Effector memory CD8-positive, alpha-beta T cell (primary cell): ENCODE data around the gene MED25.

Source experiments
- ATAC-seq: fragments of 150-1000 bp; cut with Tn5 transposase; replicated peaks from 2 replicates; pipeline ENCODE4 v1.10.0; 2021; ENCODE audit warnings: mild to moderate bottlenecking, moderate library complexity
- DNase-seq, 3 experiments: peaks; one replicate each; pipeline ENCODE4 v3.0.0; 2021
- H3K27ac Mint-ChIP-seq, 2 donors: one replicate each; pipeline ENCODE4 v1.8.0; 2022; ENCODE audit warnings: mild to moderate bottlenecking in 2 of 2, mixed read lengths in 2 of 2, moderate library complexity in 2 of 2
- H3K27me3 Mint-ChIP-seq, 2 donors: one replicate each; pipeline ENCODE4 v1.8.0; 2022; ENCODE audit warnings: mixed read lengths in 2 of 2
- H3K36me3 Mint-ChIP-seq: one replicate; pipeline ENCODE4 v1.8.0; 2022; ENCODE audit warnings: mild to moderate bottlenecking, moderate library complexity, mixed read lengths; ENCODE audit not compliant: insufficient read depth
- H3K4me1 Mint-ChIP-seq, 2 donors: one replicate each; pipeline ENCODE4 v1.8.0; 2022; ENCODE audit warnings: low read depth in 2 of 2, mixed read lengths in 2 of 2
- H3K4me3 Mint-ChIP-seq, 2 donors: one replicate each; pipeline ENCODE4 v1.8.0; 2022; ENCODE audit warnings: mild to moderate bottlenecking in 2 of 2, mixed read lengths in 2 of 2, moderate library complexity in 2 of 2
- H3K9me3 Mint-ChIP-seq, 2 donors: one replicate each; pipeline ENCODE4 v1.8.0; 2022; ENCODE audit warnings: mixed read lengths in 2 of 2

MED25 gene

DNA sequence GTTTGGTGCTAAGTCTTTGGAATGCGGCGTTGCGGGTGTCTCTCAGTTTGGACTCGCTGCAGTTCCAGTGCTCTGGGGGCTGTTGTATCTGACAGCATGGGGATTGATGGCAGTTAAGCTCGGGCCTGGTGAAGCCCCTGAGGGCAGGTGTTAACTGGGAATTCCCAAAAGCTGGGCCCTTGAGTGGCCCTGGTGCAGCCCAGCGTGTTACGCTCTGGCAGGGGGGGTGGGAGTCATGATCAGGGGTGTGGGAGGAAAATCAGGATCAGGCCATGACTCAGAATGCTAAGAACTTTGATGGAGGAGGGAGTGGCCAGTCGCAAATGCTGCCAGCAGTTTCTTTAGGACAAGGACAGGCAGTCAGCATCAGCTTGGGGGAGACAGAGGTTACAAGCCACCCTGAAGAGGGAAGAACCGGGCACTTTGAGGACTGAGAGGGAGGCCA is 31.7 kb upstream of the MED25 start:
- DNase-seq (no peak), ATAC-seq (no peak)
- Mint-ChIP-seq H3K36me3 (peaks cover 40% of the 10 kb centered on the region), H3K9me3 (no peaks in the 10 kb centered on the region), H3K27ac (no peak overlapping the region), H3K27me3 (no peaks in the 10 kb centered on the region), H3K4me3 (no peak overlapping the region), H3K4me1 (peaks cover 11 to 13% of the 10 kb centered on the region in 2 donors)

DNA sequence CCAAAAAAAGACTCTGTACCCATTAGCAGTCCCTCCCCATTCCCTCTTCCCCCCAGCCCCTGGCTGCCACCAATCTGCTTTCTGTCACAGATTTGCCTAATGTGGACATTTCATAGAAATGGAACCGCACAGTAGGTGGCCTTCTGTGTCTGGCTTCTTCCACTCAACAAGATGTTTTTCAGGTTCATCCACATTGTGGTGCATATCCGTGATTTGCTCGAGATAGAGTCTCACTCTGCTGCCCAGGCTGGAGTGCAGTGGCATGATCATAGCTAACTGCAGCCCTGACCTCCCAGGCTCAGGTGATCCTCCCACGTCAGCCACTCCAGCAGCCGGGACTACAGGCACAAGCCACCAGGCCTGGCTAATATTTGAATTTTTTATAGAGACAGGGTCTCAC is 30.3 kb upstream of the MED25 start:
- ATAC-seq: no peak
- peak overlapping the region in 1 of 2 donors; percentile 80 for H3K27ac Mint-ChIP-seq
- no peak for DNase-seq
- H3K36me3 Mint-ChIP-seq: peaks cover 38% of the 10 kb centered on the region
- no peak overlapping the region for H3K4me3 Mint-ChIP-seq
- peaks cover 11 to 13% of the 10 kb centered on the region in 2 donors for H3K4me1 Mint-ChIP-seq
- H3K9me3 Mint-ChIP-seq: no peaks in the 10 kb centered on the region
- H3K27me3 Mint-ChIP-seq: no peaks in the 10 kb centered on the region

DNA sequence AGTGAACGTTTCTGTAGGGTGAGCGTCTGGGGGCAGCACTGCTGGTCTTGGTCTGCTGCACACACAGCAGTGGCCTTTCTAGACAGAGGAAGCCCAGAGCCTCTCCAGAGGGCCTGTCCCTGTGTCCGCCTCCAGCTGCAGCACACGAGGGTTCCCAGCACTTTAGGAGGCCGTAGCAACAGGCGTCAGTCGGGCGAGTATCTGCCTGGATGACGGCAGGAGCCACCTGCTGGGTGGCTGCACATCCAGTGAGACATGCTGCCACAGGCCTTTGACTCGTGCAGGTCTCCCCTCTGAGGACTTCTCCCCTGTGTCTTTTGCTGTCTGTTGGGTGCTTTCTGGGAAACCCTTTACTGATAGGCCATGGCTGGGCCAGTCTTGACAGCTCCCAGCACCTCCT is 29.2 kb upstream of the MED25 start:
- H3K4me3 Mint-ChIP-seq: no peak overlapping the region
- H3K27ac Mint-ChIP-seq: no peak overlapping the region
- peaks cover 11 to 16% of the 10 kb centered on the region in 2 donors for H3K4me1 Mint-ChIP-seq
- H3K9me3 Mint-ChIP-seq: no peaks in the 10 kb centered on the region
- peaks cover 42% of the 10 kb centered on the region for H3K36me3 Mint-ChIP-seq
- DNase-seq: no peak
- H3K27me3 Mint-ChIP-seq: no peaks in the 10 kb centered on the region
- ATAC-seq: no peak

DNA sequence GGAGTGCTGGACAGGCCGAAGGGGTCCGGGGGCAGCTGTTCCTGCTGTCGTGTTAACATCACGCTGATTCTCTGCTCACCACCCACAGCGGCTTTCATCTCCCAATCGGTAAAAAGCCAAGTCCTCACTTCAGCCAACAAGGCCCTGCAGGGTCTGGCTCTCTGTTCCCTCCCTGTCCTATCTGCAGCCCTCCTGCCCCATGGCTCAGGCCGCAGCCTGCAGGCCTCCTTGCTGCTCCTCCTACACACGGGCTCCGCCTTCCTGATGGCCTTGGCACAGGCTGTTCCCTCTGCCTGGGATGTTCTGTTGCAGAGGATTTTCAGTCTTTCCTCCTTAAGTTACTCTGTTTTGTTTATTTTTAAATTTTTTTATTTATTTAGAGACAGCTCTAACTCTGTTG is 27.2 kb upstream of the MED25 start:
- ATAC-seq (no peak), DNase-seq (no peak)
- Mint-ChIP-seq H3K9me3 (no peaks in the 10 kb centered on the region), H3K4me3 (no peak overlapping the region), H3K4me1 (peaks cover 11 to 12% of the 10 kb centered on the region in 2 donors), H3K36me3 (peaks cover 59% of the 10 kb centered on the region), H3K27ac (peak overlapping the region in 1 of 2 donors; percentile 42), H3K27me3 (no peaks in the 10 kb centered on the region)

DNA sequence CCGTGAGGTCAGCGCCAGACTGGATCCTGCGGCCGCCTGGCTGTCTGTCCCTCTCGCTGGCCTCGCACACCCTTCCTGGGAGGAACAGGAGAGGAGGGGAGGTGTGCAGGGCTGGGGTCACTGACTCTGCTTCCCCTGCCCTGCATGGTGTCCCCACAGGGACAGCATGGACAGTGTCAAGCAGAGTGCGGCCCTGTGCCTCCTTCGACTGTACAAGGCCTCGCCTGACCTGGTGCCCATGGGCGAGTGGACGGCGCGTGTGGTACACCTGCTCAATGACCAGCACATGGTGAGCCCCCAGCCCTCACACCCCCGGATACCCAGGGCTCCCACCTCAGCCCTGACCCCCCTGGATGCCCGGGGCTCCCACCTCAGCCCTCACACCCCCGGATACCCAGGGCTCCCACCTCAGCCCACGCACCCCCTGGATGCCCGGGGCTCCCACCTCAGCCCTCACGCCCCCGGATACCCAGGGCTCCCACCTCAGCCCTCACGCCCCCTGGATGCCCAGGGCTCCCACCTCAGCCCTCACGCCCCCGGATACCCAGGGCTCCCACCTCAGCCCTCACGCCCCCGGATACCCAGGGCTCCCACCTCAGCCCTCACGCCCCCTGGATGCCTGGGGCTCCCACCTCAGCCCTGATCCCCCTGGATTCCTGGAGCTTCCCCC is 26.2 kb upstream of the MED25 start:
- Mint-ChIP-seq H3K9me3 (no peaks in the 10 kb centered on the region), H3K27me3 (no peaks in the 10 kb centered on the region), H3K27ac (peak overlapping the region in 1 of 2 donors; percentile 67), H3K36me3 (peaks cover 62% of the 10 kb centered on the region), H3K4me1 (peaks cover 6 to 12% of the 10 kb centered on the region in 2 donors), H3K4me3 (no peak overlapping the region)
- ATAC-seq (no peak), DNase-seq (no peak)

DNA sequence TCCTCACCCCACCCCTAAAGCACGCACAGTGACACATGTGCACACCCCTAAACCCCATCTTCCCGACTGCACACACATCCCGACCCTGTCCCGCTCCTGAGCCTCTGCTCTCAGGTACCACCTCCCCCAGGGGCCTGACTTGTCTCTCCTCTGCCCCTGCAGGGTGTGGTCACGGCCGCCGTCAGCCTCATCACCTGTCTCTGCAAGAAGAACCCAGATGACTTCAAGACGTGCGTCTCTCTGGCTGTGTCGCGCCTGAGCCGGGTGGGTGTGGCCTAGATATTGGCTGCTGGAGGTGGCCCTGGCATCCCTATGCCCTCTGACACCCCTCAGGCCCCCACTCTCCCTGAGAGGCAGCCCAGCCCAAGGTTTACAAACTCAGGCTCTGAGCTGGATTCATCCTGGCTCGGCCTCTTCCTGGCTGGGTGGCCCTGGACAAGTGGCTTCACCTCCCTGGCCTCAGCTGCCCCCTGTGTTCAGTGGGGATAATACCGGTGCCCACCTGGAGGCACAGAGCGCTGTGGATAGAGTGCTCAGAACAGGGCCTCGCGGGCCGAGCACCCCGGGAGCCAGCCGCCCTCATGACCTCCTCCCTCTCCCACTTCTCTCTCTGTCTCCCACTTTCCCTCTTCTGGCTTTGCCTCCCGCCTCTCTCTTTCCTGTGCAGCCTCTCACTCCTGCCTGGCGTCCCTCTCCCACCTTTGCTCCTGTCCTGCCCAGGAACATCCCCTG is 25.1 kb upstream of the MED25 start:
- no peak for ATAC-seq
- peaks cover 69% of the 10 kb centered on the region for H3K36me3 Mint-ChIP-seq
- H3K4me1 Mint-ChIP-seq: peaks cover 6 to 12% of the 10 kb centered on the region in 2 donors
- no peak overlapping the region for H3K4me3 Mint-ChIP-seq
- H3K27ac Mint-ChIP-seq: peak overlapping the region; percentile 39 to 67
- DNase-seq: no peak
- H3K27me3 Mint-ChIP-seq: no peaks in the 10 kb centered on the region
- H3K9me3 Mint-ChIP-seq: no peaks in the 10 kb centered on the region

DNA sequence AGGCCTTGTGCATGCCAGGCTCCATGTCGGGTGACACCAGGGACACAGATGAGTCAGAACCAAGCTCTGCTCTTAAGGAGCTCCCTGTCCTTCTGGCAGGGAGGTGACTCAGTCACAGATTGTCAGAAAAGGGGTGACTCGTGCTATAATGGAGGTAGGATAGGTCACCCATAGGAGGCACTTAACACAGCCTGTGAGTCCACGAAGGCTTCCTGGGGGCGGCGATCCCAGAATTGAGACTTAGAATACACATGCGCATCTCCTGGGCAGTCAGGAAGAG is 24.6 kb upstream of the MED25 start:
- Mint-ChIP-seq H3K36me3 (peaks cover 69% of the 10 kb centered on the region), H3K4me3 (no peak overlapping the region), H3K4me1 (peaks cover 2 to 9% of the 10 kb centered on the region in 2 donors), H3K9me3 (no peaks in the 10 kb centered on the region), H3K27me3 (no peaks in the 10 kb centered on the region), H3K27ac (peak overlapping the region in 1 of 2 donors; percentile 39)
- DNase-seq (no peak), ATAC-seq (no peak)

DNA sequence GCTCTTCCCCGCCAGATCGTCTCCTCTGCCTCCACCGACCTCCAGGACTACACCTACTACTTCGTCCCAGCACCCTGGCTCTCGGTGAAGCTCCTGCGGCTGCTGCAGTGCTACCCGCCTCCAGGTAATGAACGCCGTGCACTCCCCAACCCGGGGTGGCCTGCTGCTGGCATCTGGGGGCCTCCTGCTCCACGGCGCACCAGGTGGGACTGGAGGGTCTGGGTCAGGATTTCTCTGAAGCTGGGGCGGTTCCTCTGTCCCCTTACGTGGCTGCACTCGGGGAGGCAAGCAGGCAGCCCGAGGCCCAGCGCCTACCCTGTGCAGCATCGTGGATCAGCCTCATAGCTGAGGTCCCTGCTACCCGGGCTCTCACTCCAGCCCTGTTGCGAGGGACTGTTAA is 22.5 kb upstream of the MED25 start:
- H3K9me3 Mint-ChIP-seq: no peaks in the 10 kb centered on the region
- H3K36me3 Mint-ChIP-seq: peaks cover 71% of the 10 kb centered on the region
- H3K4me3 Mint-ChIP-seq: no peak overlapping the region
- no peaks in the 10 kb centered on the region for H3K27me3 Mint-ChIP-seq
- DNase-seq (no peak), ATAC-seq (no peak)
- H3K27ac Mint-ChIP-seq: peak overlapping the region in 1 of 2 donors; percentile 78
- peaks cover 0 to 3% of the 10 kb centered on the region in 2 donors for H3K4me1 Mint-ChIP-seq

DNA sequence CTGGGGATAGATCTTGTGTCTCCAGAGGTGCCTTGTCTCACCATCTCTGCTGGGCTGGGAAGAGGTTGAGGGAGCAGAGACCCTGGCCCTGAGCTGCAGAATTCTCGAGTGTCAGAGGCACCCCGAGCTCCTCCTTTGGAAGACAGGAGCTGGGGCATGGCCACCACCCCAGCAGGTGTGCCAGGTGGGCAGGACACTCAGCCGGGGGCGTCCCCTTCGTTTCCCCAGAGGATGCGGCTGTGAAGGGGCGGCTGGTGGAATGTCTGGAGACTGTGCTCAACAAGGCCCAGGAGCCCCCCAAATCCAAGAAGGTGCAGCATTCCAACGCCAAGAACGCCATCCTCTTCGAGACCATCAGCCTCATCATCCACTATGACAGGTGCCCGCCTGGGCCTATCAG is 19.5 kb upstream of the MED25 start:
- Mint-ChIP-seq H3K27ac (no peak overlapping the region), H3K4me1 (no peaks in the 10 kb centered on the region), H3K9me3 (no peaks in the 10 kb centered on the region), H3K4me3 (no peak overlapping the region), H3K27me3 (no peaks in the 10 kb centered on the region), H3K36me3 (peaks cover 53% of the 10 kb centered on the region)
- no peak for ATAC-seq
- no peak for DNase-seq

DNA sequence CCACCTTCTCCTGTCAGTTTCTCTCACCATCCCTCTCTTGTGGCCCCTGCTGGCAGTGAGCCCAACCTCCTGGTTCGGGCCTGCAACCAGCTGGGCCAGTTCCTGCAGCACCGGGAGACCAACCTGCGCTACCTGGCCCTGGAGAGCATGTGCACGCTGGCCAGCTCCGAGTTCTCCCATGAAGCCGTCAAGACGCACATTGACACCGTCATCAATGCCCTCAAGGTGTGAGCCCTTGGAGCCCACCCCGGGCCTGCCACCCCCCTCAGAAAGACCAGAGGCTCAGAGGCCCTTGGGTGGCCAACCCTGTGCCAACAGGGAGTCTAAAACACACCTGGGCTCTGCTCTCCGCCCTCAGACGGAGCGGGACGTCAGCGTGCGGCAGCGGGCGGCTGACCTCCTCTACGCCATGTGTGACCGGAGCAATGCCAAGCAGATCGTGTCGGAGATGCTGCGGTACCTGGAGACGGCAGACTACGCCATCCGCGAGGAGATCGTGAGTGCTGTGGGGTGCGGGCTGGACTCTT is 18.8 kb upstream of the MED25 start:
- no peaks in the 10 kb centered on the region for H3K4me1 Mint-ChIP-seq
- H3K4me3 Mint-ChIP-seq: no peak overlapping the region
- ATAC-seq (no peak), DNase-seq (no peak)
- H3K36me3 Mint-ChIP-seq: peaks cover 53% of the 10 kb centered on the region
- H3K27ac Mint-ChIP-seq: no peak overlapping the region
- H3K27me3 Mint-ChIP-seq: no peaks in the 10 kb centered on the region
- no peaks in the 10 kb centered on the region for H3K9me3 Mint-ChIP-seq

DNA sequence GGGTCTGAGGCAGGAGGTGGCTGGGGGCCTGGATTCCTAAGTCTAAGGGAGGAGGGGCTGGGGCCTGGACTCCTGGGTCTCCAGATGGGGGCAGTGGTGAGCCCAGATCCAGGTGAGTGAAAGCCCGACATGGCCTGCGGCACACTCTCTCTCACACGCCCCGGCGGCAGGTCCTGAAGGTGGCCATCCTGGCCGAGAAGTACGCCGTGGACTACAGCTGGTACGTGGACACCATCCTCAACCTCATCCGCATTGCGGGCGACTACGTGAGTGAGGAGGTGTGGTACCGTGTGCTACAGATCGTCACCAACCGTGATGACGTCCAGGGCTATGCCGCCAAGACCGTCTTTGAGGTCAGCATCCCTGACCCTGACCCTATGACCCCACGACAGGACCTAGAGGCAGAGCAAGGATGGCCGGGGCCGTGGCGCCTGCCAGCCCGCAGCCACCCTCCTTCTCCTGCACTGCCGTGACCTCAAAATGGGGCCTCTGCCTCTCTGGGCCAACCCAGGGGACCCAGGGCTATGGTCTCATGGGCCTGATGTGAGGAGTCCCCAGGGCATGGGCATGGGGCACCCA is 18.2 kb upstream of the MED25 start:
- ATAC-seq (no peak), DNase-seq (no peak)
- Mint-ChIP-seq H3K9me3 (no peaks in the 10 kb centered on the region), H3K36me3 (peaks cover 52% of the 10 kb centered on the region), H3K27me3 (no peaks in the 10 kb centered on the region), H3K4me1 (no peaks in the 10 kb centered on the region), H3K4me3 (no peak overlapping the region), H3K27ac (no peak overlapping the region)

DNA sequence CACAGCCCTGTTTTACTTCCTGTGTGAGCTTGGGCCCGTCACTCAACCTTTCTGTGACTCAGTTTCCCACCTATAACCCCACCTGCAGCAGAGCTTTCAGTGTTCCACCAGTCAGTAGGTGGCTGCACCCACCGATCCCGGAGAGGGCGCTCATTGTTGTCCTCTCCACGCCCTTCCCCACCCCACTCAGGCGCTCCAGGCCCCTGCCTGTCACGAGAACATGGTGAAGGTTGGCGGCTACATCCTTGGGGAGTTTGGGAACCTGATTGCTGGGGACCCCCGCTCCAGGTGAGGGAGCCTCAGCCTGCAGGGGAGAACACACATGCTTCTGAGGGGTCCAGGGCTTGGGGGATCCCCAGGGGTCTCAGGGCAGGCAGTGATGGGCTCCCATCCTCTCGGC is 17.3 kb upstream of the MED25 start:
- Mint-ChIP-seq H3K9me3 (no peaks in the 10 kb centered on the region), H3K27ac (no peak overlapping the region), H3K36me3 (peaks cover 43% of the 10 kb centered on the region)

DNA sequence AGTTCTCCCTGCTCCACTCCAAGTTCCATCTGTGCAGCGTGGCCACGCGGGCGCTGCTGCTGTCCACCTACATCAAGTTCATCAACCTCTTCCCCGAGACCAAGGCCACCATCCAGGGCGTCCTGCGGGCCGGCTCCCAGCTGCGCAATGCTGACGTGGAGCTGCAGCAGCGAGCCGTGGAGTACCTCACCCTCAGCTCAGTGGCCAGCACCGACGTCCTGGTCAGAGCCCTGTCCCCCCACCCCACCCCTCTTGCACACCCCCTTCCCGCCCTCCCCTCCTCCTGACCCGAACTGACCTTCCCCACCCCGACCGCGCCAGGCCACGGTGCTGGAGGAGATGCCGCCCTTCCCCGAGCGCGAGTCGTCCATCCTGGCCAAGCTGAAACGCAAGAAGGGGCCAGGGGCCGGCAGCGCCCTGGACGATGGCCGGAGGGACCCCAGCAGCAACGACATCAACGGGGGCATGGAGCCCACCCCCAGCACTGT is 16.6 kb upstream of the MED25 start:
- H3K9me3 Mint-ChIP-seq: no peaks in the 10 kb centered on the region
- ATAC-seq (no peak), DNase-seq (no peak)
- no peak overlapping the region for H3K27ac Mint-ChIP-seq
- peaks cover 39% of the 10 kb centered on the region for H3K36me3 Mint-ChIP-seq
- no peaks in the 10 kb centered on the region for H3K4me1 Mint-ChIP-seq
- H3K4me3 Mint-ChIP-seq: no peak overlapping the region
- H3K27me3 Mint-ChIP-seq: no peaks in the 10 kb centered on the region

More for the DNA sequence above, 17.3 kb upstream of the MED25 start:
- ATAC-seq (no peak), DNase-seq (no peak)
- no peaks in the 10 kb centered on the region for H3K4me1 Mint-ChIP-seq
- H3K4me3 Mint-ChIP-seq: no peak overlapping the region
- H3K27me3 Mint-ChIP-seq: no peaks in the 10 kb centered on the region
